ENCODE data around the gene C1QTNF9.
"Not testable (repeated sequence)": the region's sequence is repeated elsewhere in the genome, so short reads cannot be mapped to it uniquely, and the experiment has no call there.

The C1QTNF9 gene

GRCh38 chr13:24362435-24362952 is 53.1 kb downstream of the C1QTNF9 start:
- no peak for DNase-seq (ENCODE audit: low read depth)

- DNase-seq (ENCODE audit: low read depth): no peak
Measured at GRCh38 chr13:24365191-24365590, 55.8 kb downstream of the C1QTNF9 start.

GRCh38 chr13:24366315-24366714 is 56.9 kb downstream of the C1QTNF9 start:
- DNase-seq (ENCODE audit: low read depth): not testable (repeated sequence)

- DNase-seq (ENCODE audit: low read depth): not testable (repeated sequence)
Measured at GRCh38 chr13:24371273-24371672, 61.9 kb downstream of the C1QTNF9 start.

Measured in stimulated activated CD4-positive, alpha-beta T cell treated with anti-CD3 and anti-CD28 coated beads, Interleukin-2, amount 100 ng/mL, for 4 hours (primary cell).